Choroid plexus epithelial cell (primary cell): Measurements from ENCODE around the gene SRSF12.
"Not testable (repeated sequence)": the region's sequence is repeated elsewhere in the genome, so short reads cannot be mapped to it uniquely, and the experiment has no call there.

ENCODE experiments used
- DNase-seq: peaks from one replicate; pipeline ENCODE4 v3.0.0-alpha.2; 2010; ENCODE audit warnings: low read depth
- H3K4me3 ChIP-seq: 2 replicates; pipeline ENCODE4 v1.5.1; 2011; ENCODE audit warnings: low read depth, mild to moderate bottlenecking, control low read depth, low read length, moderate library complexity
- TF ChIP-seq, protein P1 (sequence below): conservative IDR thresholded peaks from 2 replicates; pipeline ENCODE4 v1.5.1; 2011; ENCODE audit warnings: low read depth, mild to moderate bottlenecking, control low read depth, inconsistent platforms, low read length, moderate library complexity

SRSF12 gene

DNA sequence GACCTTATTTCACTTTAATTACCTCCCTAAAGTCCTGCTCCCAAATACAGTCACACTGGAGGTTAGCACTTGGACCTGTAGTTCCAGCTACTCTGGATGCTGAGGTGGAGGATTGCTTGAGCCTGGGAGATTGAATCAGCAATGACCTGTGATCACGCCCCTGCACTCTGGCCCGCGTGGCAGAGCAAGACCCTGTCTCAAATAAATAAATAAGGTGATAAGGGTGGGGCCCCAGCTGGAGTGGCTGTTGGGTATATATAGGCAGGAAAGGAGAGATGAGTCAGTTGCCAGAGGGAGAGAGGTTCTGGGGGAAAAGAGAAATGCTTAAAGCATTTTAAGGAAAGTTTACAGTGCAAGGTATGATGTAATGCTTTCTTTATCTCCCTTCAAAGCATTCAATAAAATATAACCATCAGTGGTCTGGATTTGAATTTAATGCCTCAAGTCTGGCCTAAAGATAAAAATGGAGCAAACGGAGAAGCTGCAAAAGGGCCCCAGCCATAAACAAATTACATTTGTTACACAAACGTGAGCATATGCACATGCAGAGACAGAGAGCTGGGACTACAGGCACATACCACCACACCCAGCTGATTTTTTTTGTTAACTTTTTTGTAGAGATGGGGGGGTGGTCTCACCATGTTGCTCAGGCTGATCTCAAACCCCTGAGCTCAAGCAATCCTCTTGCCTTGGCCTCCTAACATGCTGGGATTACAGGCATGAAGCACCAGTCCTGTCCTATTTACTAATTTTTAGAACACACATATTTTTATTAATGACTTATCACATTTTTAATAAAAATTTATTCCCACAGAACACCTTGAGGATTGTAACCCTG lies 21.9 kb upstream of the SRSF12 start:
- no peak for DNase-seq
- TF ChIP-seq, protein P1, sequence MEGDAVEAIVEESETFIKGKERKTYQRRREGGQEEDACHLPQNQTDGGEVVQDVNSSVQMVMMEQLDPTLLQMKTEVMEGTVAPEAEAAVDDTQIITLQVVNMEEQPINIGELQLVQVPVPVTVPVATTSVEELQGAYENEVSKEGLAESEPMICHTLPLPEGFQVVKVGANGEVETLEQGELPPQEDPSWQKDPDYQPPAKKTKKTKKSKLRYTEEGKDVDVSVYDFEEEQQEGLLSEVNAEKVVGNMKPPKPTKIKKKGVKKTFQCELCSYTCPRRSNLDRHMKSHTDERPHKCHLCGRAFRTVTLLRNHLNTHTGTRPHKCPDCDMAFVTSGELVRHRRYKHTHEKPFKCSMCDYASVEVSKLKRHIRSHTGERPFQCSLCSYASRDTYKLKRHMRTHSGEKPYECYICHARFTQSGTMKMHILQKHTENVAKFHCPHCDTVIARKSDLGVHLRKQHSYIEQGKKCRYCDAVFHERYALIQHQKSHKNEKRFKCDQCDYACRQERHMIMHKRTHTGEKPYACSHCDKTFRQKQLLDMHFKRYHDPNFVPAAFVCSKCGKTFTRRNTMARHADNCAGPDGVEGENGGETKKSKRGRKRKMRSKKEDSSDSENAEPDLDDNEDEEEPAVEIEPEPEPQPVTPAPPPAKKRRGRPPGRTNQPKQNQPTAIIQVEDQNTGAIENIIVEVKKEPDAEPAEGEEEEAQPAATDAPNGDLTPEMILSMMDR = no peak
- H3K4me3 ChIP-seq = no peak overlapping the region

DNA sequence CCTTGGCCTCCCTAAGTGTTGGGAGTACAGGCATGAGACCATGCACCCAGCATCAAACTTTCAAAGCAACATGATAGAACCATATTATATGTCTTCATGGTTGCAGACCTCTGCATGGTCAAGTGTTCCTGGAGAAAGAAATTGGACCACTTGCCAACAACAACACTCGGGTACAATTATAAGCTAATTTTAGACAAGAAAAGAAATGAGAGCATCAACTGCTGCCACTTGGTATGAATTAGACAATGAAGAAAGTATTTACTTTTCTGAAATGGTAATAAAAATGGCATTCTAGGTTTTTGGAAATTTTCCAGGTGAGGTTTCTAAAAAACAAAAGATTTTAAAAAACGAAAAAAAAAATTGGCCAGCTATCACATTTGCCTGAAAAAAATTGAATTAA lies 20.3 kb upstream of the SRSF12 start:
- no peak overlapping the region for H3K4me3 ChIP-seq
- TF ChIP-seq, protein P1 = no peak
- no peak for DNase-seq

DNA sequence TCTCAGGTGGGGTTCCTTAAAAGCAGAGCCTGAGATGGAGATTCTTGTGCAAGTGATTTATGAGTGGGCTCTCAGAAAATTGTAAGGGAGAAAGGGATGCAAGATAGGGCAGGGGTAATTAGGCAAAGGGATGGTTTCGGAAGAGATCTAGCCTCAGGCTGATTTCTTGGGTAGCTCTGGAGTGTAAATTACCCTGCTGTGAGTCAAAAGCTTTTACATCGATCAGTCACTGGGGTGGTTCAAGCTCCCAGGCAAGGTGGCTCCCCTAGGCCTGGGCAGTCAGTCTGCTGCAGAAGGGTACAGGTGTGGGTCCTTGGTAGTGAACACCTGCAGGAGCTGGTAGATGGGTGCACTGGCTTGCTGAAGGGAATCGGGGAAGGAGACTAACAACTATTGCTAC lies 16.9 kb upstream of the SRSF12 start:
- no peak for DNase-seq
- TF ChIP-seq, protein P1 = no peak
- no peak overlapping the region for H3K4me3 ChIP-seq

DNA sequence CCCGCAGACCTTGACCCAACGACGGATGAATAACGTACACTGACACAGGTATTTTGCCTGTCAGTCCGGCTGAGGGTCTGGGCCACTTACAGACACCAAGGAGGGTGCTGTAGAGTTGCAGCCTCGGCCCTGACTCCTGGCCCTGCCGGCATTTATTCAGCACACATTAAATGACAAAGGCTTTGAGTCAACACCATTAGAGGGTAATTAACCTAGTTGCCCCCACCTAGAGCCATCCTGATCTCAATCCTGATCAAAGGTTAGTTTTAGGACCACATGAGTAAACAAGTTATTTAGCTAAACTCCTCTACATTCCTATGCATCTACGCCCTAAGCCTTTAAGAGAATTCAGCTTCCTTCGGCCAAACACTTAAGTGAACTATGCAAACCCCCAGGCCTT lies 16.1 kb upstream of the SRSF12 start:
- TF ChIP-seq, protein P1 = no peak
- DNase-seq = no peak
- H3K4me3 ChIP-seq = no peak overlapping the region

DNA sequence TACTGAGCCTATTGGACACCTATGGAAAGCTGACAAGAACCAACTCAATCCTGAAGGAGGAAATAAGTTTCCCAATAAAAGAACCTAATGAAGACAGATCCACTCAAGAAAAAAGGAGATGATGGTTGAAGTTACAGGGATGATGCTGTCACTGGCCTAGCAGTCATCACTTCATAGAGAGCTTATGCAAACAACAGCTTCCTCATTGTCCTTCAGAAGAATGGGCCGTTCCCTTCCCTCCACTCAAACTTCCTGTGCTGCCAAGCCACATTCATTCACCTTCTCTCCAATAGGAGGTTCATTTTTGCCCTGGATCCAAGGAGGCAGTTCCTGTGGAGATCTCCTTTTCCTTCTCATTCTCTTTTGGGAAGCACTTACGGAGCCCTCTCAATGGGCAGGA lies 14.2 kb upstream of the SRSF12 start:
- no peak for DNase-seq
- no peak overlapping the region for H3K4me3 ChIP-seq
- TF ChIP-seq, protein P1 = no peak

DNA sequence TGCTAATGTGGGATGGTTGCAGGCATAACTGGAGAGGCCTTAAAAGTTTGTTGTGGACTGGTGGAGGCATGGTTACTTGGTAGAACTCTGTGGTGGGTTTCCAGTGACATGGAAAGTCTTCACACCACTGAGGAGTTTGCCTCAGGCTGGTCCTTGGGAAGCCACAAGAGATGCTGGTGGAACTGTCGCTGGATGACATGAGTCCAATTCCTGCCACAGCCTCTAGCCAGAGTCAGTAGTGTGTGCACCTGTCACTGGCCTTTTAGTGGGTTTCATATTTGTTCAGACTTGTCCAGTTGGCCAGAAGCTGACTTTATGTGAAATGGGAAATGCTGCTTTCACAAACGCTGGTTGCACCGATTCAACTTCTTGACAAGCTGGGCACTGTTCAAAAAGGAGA lies 13.7 kb upstream of the SRSF12 start:
- no peak for DNase-seq
- no peak overlapping the region for H3K4me3 ChIP-seq
- TF ChIP-seq, protein P1 = no peak

DNA sequence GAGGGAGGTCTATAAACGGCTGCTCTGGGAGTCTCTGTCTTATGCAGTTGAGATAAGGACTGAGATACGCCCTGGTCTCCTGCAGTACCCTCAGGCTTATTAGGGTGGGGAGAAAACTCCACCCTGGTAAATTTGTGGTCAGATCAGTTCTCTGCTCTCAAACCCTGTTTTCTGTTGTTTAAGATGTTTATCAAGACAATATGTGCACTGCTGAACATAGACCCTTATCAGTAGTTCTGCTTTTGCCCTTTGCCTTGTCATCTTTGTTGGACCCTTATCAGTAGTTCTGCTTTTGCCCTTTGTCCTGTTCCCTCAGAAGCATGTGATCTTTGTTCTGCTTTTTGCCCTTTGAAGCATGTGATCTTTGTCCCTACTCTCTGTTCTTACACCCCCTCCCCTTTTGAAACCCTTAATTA lies 10.4 kb upstream of the SRSF12 start:
- not testable (repeated sequence) for H3K4me3 ChIP-seq, DNase-seq
